Measurements from ENCODE around the gene CSNK2A3.

DNA sequence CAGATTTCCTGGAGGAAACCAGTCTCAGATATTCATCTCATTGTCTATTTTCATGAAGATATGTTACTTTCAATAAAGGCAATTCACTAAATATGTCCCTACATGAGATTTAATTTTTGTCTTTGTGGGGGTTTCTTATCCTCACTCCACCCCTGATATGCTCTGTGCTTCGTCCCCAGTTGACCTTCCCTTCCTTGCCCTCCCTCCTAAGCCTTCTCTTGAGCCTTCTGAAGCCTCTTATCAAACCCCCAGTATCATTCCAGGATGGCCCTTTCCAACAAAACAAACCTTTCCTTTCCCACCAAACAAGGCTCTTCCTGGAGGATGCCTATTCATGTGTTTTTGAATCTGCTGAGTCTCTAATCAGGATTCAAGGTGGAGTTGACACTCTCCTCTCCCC is 44.8 kb downstream of the CSNK2A3 start:
- TF ChIP-seq CTCF (IDR thresholded peaks at IDR 0.05 in 2 of 3, conservative IDR thresholded peaks at IDR 0.05 in 1 of 3; ENCODE audit: borderline replicate concordance in 1 of 3, insufficient read depth in 1 of 3, low read depth in 2 of 3, low read length in 2 of 3) (no peak), YY1 (IDR thresholded peaks at IDR 0.05; ENCODE audit: extremely low read depth, insufficient replicate concordance, low read depth, low read length) (no peak), EZH2 (IDR thresholded peaks at IDR 0.05) (no peak), POLR2A (IDR thresholded peaks at IDR 0.05; ENCODE audit: borderline replicate concordance, extremely low read depth, insufficient read depth, insufficient read length) (no peak)
- TF ChIP-seq, protein P1, sequence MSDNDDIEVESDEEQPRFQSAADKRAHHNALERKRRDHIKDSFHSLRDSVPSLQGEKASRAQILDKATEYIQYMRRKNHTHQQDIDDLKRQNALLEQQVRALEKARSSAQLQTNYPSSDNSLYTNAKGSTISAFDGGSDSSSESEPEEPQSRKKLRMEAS (IDR thresholded peaks at IDR 0.05) = no peak
